GM23338 (cell line): Measurements from ENCODE around the gene TCERG1L. TPM values are rescaled to one million over a fixed set of nuclear protein-coding genes. Genes with fewer than 3 reads are reported as not detected.

ENCODE experiments used
- ATAC-seq: fragments of 200-7000 bp; cut with Tn5 transposase; 3 replicates; pipeline ENCODE4 v1.9.1; 2020
- DNase-seq: peaks from one replicate; pipeline ENCODE4 v3.0.0-alpha.2; 2015; ENCODE audit warnings: low spot score
- H2AFZ ChIP-seq: fragments of 200-600 bp; sonication (generic); 2 replicates; pipeline ENCODE4 v1.8.0; 2016; ENCODE audit warnings: antibody characterized with exemption, mild to moderate bottlenecking, moderate library complexity
- H3F3A ChIP-seq: fragments of 200-600 bp; sonication (generic); replicated peaks from 2 replicates; pipeline ENCODE4 v1.8.0; 2017; ENCODE audit warnings: antibody characterized with exemption, mixed run types, low read depth
- H3K27ac ChIP-seq: fragments of 200-600 bp; sonication (generic); 2 replicates; pipeline ENCODE4 v1.6.1; 2016; ENCODE audit warnings: low read depth
- H3K27me3 ChIP-seq: fragments of 200-600 bp; sonication (generic); 2 replicates; pipeline ENCODE4 v1.8.0; 2016; ENCODE audit warnings: mild to moderate bottlenecking, mixed run types, moderate library complexity; ENCODE audit not compliant: insufficient read depth
- H3K36me3 ChIP-seq: fragments of 200-600 bp; sonication (generic); 2 replicates; pipeline ENCODE4 v1.8.0; 2016; ENCODE audit warnings: mild to moderate bottlenecking; ENCODE audit not compliant: insufficient read depth
- H3K4me1 ChIP-seq: fragments of 200-600 bp; sonication (generic); 2 replicates; pipeline ENCODE4 v1.8.0; 2016; ENCODE audit warnings: mild to moderate bottlenecking, moderate library complexity; ENCODE audit not compliant: insufficient read depth
- H3K4me2 ChIP-seq: fragments of 200-600 bp; sonication (generic); 2 replicates; pipeline ENCODE4 v1.7.1; 2017; ENCODE audit warnings: mixed run types
- H3K4me3 ChIP-seq: fragments of 200-600 bp; sonication (generic); 2 replicates; pipeline ENCODE4 v1.6.1; 2016; ENCODE audit warnings: mixed run types
- H3K79me2 ChIP-seq: fragments of 200-600 bp; sonication (generic); replicated peaks from 2 replicates; pipeline ENCODE4 v1.8.0; 2017; ENCODE audit warnings: mild to moderate bottlenecking; ENCODE audit not compliant: insufficient read depth
- H3K9me2 ChIP-seq: fragments of 200-600 bp; sonication (generic); 2 replicates; pipeline ENCODE4 v1.8.0; 2017; ENCODE audit not compliant: insufficient read depth
- H4K20me1 ChIP-seq: fragments of 200-600 bp; sonication (generic); replicated peaks from 2 replicates; pipeline ENCODE4 v1.8.0; 2017; ENCODE audit warnings: mild to moderate bottlenecking; ENCODE audit not compliant: insufficient read depth
- H3K27ac Mint-ChIP-seq: 2 replicates; pipeline ENCODE4 v1.8.0; 2020; ENCODE audit warnings: inconsistent platforms, mild to moderate bottlenecking, moderate library complexity, mixed read lengths
- H3K27me3 Mint-ChIP-seq: 3 replicates; pipeline ENCODE4 v1.8.0; 2022; ENCODE audit warnings: low read depth, mild to moderate bottlenecking, moderate library complexity, mixed read lengths, inconsistent platforms; ENCODE audit not compliant: insufficient read depth, poor library complexity
- H3K36me3 Mint-ChIP-seq: 3 replicates; pipeline ENCODE4 v1.8.0; 2021; ENCODE audit warnings: low read depth, mild to moderate bottlenecking, inconsistent platforms, moderate library complexity, mixed read lengths
- H3K4me1 Mint-ChIP-seq: 3 replicates; pipeline ENCODE4 v1.8.0; 2020; ENCODE audit warnings: mild to moderate bottlenecking, inconsistent platforms, mixed read lengths
- H3K4me3 Mint-ChIP-seq: 3 replicates; pipeline ENCODE4 v1.8.0; 2021; ENCODE audit warnings: moderate library complexity, mild to moderate bottlenecking, inconsistent platforms, mixed read lengths
- H3K9me3 Mint-ChIP-seq: 3 replicates; pipeline ENCODE4 v1.8.0; 2020; ENCODE audit warnings: moderate library complexity, mild to moderate bottlenecking, inconsistent platforms, mixed read lengths
- CREB1 ChIP-seq: fragments of 250-450 bp; sonication (Bioruptor Pico); IDR thresholded peaks from 2 replicates; pipeline ENCODE4 v1.5.0; 2020; ENCODE audit warnings: low read depth, mild to moderate bottlenecking, moderate library complexity
- ETS1 ChIP-seq: IDR thresholded peaks from 2 replicates; pipeline ENCODE4 v1.6.1; 2016; ENCODE audit warnings: antibody characterized with exemption
- EZH2 ChIP-seq: fragments of 200-600 bp; sonication (generic); IDR thresholded peaks from one replicate; pipeline ENCODE4 v1.8.0; 2017; ENCODE audit warnings: antibody characterized with exemption, mild to moderate bottlenecking, low read depth; ENCODE audit not compliant: unreplicated experiment
- EZH2phosphoT487 ChIP-seq: fragments of 200-600 bp; sonication (generic); IDR thresholded peaks from one replicate; pipeline ENCODE4 v1.8.1; 2018; ENCODE audit warnings: antibody characterized with exemption; ENCODE audit not compliant: unreplicated experiment
- JUNB ChIP-seq: IDR thresholded peaks from one replicate; pipeline ENCODE4 v1.6.1; 2016; ENCODE audit warnings: antibody characterized with exemption; ENCODE audit not compliant: unreplicated experiment
- NANOG ChIP-seq: IDR thresholded peaks from 2 replicates; pipeline ENCODE4 v1.6.1; 2016; ENCODE audit warnings: antibody characterized with exemption, borderline replicate concordance
- REST ChIP-seq: IDR thresholded peaks from one replicate; pipeline ENCODE4 v1.6.1; 2018; ENCODE audit warnings: antibody characterized with exemption; ENCODE audit not compliant: unreplicated experiment
- STAT1 ChIP-seq: IDR thresholded peaks from one replicate; pipeline ENCODE4 v1.6.1; 2016; ENCODE audit warnings: antibody characterized with exemption; ENCODE audit not compliant: unreplicated experiment
- ZNF114 ChIP-seq: fragments of 250-450 bp; sonication (Bioruptor Pico); IDR thresholded peaks from 2 replicates; pipeline ENCODE4 v1.5.0; 2020; ENCODE audit warnings: mild to moderate bottlenecking, moderate library complexity
- ZNF462 ChIP-seq: fragments of 250-450 bp; sonication (Bioruptor Pico); IDR thresholded peaks from 2 replicates; pipeline ENCODE4 v1.5.0; 2020; ENCODE audit warnings: mild to moderate bottlenecking, moderate library complexity
- polyA plus RNA-seq: library from polyadenylated mRNA; unstranded; fragments of >200 nt; fragmentation: Nextera tagmentation; extraction: Ambion mirVana; gene quantifications from 2 replicates; pipeline ENCODE4 v1.2.1, GENCODE V29; 2016
- total RNA-seq: library from RNA; depleted of rRNA; stranded (reverse); fragments of >200 nt; shearing (Covaris generic); gene quantifications from 2 replicates; pipeline ENCODE4 v1.2.3, GENCODE V29; 2014

TCERG1L gene
- total and polyA plus RNA-seq, 2 experiments from 2014 or later, result 3.9 to 5.5 TPM

- Histone ChIP-seq H3K4me2 (no peak overlapping the region), H3K36me3 (no peaks in the 10 kb centered on the region; the same call in 1 of the 2 replicates), H3K9me2 (no peaks in the 10 kb centered on the region), H2AFZ (no peak overlapping the region), H3F3A (no peaks in the 10 kb centered on the region), H4K20me1 (no peaks in the 10 kb centered on the region), H3K27ac (no peak overlapping the region), H3K79me2 (no peaks in the 10 kb centered on the region), H3K4me3 (no peak overlapping the region), H3K4me1 (no peaks in the 10 kb centered on the region), H3K27me3 (no peaks in the 10 kb centered on the region)
- no peak for ATAC-seq
- H3K36me3 Mint-ChIP-seq, result peaks cover 20% of the 10 kb centered on the region
- peaks cover 12% of the 10 kb centered on the region for H3K27me3 Mint-ChIP-seq
- H3K27ac Mint-ChIP-seq, result no peak overlapping the region
- H3K9me3 Mint-ChIP-seq, result peaks cover 85% of the 10 kb centered on the region
- no peak for DNase-seq
- H3K4me1 Mint-ChIP-seq, result no peaks in the 10 kb centered on the region
- TF ChIP-seq EZH2 (no peak), NANOG (no peak)
- H3K4me3 Mint-ChIP-seq, result no peak overlapping the region
Measured at GRCh38 chr10:131230166-131230565, 81.4 kb downstream of the TCERG1L start.

- H3K4me1 ChIP-seq, result no peaks in the 10 kb centered on the region
- Mint-ChIP-seq H3K36me3 (peaks cover 25% of the 10 kb centered on the region), H3K27ac (no peak overlapping the region), H3K27me3 (peaks cover 17% of the 10 kb centered on the region), H3K9me3 (peaks cover 81% of the 10 kb centered on the region), H3K4me1 (no peaks in the 10 kb centered on the region), H3K4me3 (no peak overlapping the region)
- ATAC-seq (no peak), DNase-seq (no peak)
- H3K79me2 ChIP-seq, result no peaks in the 10 kb centered on the region
- no peak overlapping the region for H3K4me3 ChIP-seq
- no peaks in the 10 kb centered on the region for H4K20me1 ChIP-seq
- H3K9me2 ChIP-seq, result no peaks in the 10 kb centered on the region
- no peaks in the 10 kb centered on the region for H3K36me3 ChIP-seq
- no peak overlapping the region for H3K4me2 ChIP-seq
- H2AFZ ChIP-seq, result no peak overlapping the region
- no peaks in the 10 kb centered on the region for H3F3A ChIP-seq
- H3K27me3 ChIP-seq, result no peaks in the 10 kb centered on the region
- H3K27ac ChIP-seq, result no peak overlapping the region
- TF ChIP-seq JUNB (no peak), ZNF462 (CRISPR knock-in tag) (no peak), STAT1 (no peak), EZH2phosphoT487 (no peak), CREB1 (no peak), ZNF114 (CRISPR knock-in tag) (no peak), ETS1 (no peak), REST (no peak), NANOG (no peak)
Measured at GRCh38 chr10:131227163-131227740, 84.3 kb downstream of the TCERG1L start.
